ENCODE data around the gene SPATA19.

Gene SPATA19

GRCh38 chr11:133811850-133812685, 33.2 kb downstream of the SPATA19 start:
- Mint-ChIP-seq H3K9me3 (no peaks in the 10 kb centered on the region), H3K27me3 (peaks cover 18% of the 10 kb centered on the region), H3K4me3 (no peak overlapping the region), H3K4me1 (no peaks in the 10 kb centered on the region), H3K27ac (peak overlapping the region in 1 of 2 donors; percentile 14)
- DNase-seq (no peak), ATAC-seq (no peak)

- H3K9me3 Mint-ChIP-seq = no peaks in the 10 kb centered on the region
- H3K27ac Mint-ChIP-seq = no peak overlapping the region
- H3K27me3 Mint-ChIP-seq = peaks cover 12% of the 10 kb centered on the region
- H3K4me3 Mint-ChIP-seq = no peak overlapping the region
- no peak for DNase-seq
- ATAC-seq = no peak
- H3K4me1 Mint-ChIP-seq = no peaks in the 10 kb centered on the region
Observed at GRCh38 chr11:133810766-133811165, 34.5 kb downstream of the SPATA19 start.

GRCh38 chr11:133809569-133810491, 35.5 kb downstream of the SPATA19 start:
- Mint-ChIP-seq H3K27ac (no peak overlapping the region), H3K4me3 (no peak overlapping the region), H3K9me3 (no peaks in the 10 kb centered on the region), H3K4me1 (no peaks in the 10 kb centered on the region), H3K27me3 (peaks cover 12% of the 10 kb centered on the region)
- ATAC-seq = no peak
- no peak for DNase-seq

- Mint-ChIP-seq H3K27me3 (peaks cover 12% of the 10 kb centered on the region), H3K4me1 (no peaks in the 10 kb centered on the region)
- ATAC-seq = no peak
Observed at GRCh38 chr11:133808393-133809140, 36.7 kb downstream of the SPATA19 start.

DNA sequence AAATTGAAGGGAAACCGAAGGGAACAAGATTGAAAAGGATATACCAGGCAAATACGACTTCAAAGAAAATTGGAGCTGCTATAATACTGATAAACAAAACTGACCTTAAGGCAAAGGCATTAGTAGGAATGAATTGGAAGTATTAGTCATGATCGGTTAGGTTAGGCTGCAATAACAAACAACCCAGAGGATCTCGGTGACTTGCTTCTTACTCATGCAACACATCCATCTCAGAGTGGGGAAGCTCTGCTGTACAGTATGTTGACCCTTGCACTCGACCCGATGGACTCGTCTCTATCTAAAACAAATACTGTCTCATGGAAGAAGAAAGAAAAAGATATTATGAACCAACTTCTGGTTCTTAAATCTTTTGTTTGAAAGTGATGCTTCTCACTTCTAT, 42.3 kb downstream of the SPATA19 start:
- DNase-seq = no peak
- ATAC-seq = no peak
- H3K27me3 Mint-ChIP-seq = no peaks in the 10 kb centered on the region
- H3K9me3 Mint-ChIP-seq = no peaks in the 10 kb centered on the region
- H3K27ac Mint-ChIP-seq = no peak overlapping the region
- H3K4me1 Mint-ChIP-seq = no peaks in the 10 kb centered on the region
- no peak overlapping the region for H3K4me3 Mint-ChIP-seq

More at GRCh38 chr11:133808393-133809140, 36.7 kb downstream of the SPATA19 start:
- DNase-seq = no peak
- no peak overlapping the region for H3K27ac Mint-ChIP-seq
- H3K9me3 Mint-ChIP-seq = no peaks in the 10 kb centered on the region
- H3K4me3 Mint-ChIP-seq = no peak overlapping the region

GRCh38 chr11:133801356-133801755, 44.0 kb downstream of the SPATA19 start:
- no peak for DNase-seq

GRCh38 chr11:133800666-133801065, 44.6 kb downstream of the SPATA19 start:
- Mint-ChIP-seq H3K4me3 (no peak overlapping the region), H3K27ac (no peak overlapping the region), H3K9me3 (peaks cover 0 to 2% of the 10 kb centered on the region in 2 donors), H3K4me1 (no peaks in the 10 kb centered on the region), H3K27me3 (no peaks in the 10 kb centered on the region)
- ATAC-seq (no peak), DNase-seq (no peak)

More at GRCh38 chr11:133801356-133801755, 44.0 kb downstream of the SPATA19 start:
- H3K27ac Mint-ChIP-seq = no peak overlapping the region
- H3K9me3 Mint-ChIP-seq = no peaks in the 10 kb centered on the region
- ATAC-seq = no peak
- no peak overlapping the region for H3K4me3 Mint-ChIP-seq
- H3K27me3 Mint-ChIP-seq = no peaks in the 10 kb centered on the region
- H3K4me1 Mint-ChIP-seq = no peaks in the 10 kb centered on the region

GRCh38 chr11:133797554-133797953, 47.8 kb downstream of the SPATA19 start:
- DNase-seq = no peak
- Mint-ChIP-seq H3K4me3 (no peak overlapping the region), H3K27ac (no peak overlapping the region)

DNA sequence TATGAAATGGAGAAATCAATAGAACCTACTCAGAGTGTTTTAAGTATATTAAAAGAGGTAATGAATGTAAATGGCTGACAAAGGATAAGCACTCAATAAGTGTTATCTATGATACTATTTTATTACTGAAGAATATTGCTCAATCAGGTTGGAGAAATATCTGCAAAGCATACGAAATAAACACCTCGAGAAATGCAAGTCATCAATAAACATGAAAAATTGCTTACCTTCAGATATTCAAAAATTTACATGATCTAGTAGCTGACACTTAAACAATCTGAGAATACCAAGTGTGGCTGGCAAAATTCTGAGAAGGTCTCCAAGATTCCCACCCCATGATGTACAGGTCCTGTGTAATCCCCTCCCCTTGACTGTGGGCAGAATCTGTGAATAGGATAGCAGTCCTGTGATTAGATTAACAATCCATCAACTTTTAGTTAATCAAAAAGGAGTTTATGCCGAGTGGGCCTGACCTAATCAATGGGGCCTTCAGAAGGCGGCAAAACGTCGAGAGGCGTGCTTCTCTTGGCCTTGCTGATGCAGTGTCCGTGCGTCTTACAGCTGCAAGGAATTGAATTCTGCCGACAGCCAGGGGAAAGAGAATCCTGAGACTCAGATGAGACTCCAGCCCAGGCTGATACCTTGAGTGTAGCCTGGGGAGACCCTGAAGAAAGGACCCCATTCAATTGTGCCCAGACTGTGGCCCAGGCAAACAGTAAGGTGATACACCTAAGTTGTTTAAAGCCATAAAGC, 49.1 kb downstream of the SPATA19 start:
- no peak overlapping the region for H3K4me3 Mint-ChIP-seq

More at GRCh38 chr11:133797554-133797953, 47.8 kb downstream of the SPATA19 start:
- peaks cover 22% of the 10 kb centered on the region for H3K27me3 Mint-ChIP-seq
- peaks cover 16 to 22% of the 10 kb centered on the region in 2 donors for H3K9me3 Mint-ChIP-seq
- no peak for ATAC-seq
- H3K4me1 Mint-ChIP-seq = no peaks in the 10 kb centered on the region

GRCh38 chr11:133795088-133795487, 50.2 kb downstream of the SPATA19 start:
- Mint-ChIP-seq H3K9me3 (peaks cover 16 to 22% of the 10 kb centered on the region in 2 donors), H3K4me1 (no peaks in the 10 kb centered on the region), H3K4me3 (no peak overlapping the region), H3K27ac (no peak overlapping the region), H3K27me3 (peaks cover 44% of the 10 kb centered on the region)
- no peak for ATAC-seq
- DNase-seq = no peak

More for the DNA sequence above, 49.1 kb downstream of the SPATA19 start:
- Mint-ChIP-seq H3K4me1 (no peaks in the 10 kb centered on the region), H3K9me3 (peaks cover 16 to 22% of the 10 kb centered on the region in 2 donors), H3K27me3 (peaks cover 33% of the 10 kb centered on the region), H3K27ac (no peak overlapping the region)
- DNase-seq (no peak), ATAC-seq (no peak)

DNA sequence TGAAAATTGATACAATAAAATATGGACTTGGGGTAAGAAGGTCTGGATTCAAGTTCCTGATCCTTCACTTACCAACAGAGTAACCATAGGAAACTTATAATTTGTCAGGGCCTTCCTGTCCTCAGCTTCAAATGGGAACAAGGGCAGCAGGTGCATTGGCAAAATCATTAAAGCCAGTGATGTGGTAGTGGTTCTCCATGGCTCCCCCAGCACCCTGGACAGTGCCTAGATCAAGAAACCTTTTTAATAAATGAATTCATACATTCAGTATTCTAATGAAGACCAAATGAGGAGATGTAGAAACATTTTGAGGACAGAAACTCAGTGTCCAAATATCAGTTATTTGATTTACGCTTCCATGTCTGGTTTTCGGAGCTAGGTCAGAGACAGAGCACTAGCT, 51.1 kb downstream of the SPATA19 start:
- ATAC-seq (no peak), DNase-seq (no peak)
- peaks cover 16 to 22% of the 10 kb centered on the region in 2 donors for H3K9me3 Mint-ChIP-seq
- no peak overlapping the region for H3K4me3 Mint-ChIP-seq
- H3K27me3 Mint-ChIP-seq = peaks cover 46% of the 10 kb centered on the region
- H3K4me1 Mint-ChIP-seq = no peaks in the 10 kb centered on the region
- no peak overlapping the region for H3K27ac Mint-ChIP-seq

DNA sequence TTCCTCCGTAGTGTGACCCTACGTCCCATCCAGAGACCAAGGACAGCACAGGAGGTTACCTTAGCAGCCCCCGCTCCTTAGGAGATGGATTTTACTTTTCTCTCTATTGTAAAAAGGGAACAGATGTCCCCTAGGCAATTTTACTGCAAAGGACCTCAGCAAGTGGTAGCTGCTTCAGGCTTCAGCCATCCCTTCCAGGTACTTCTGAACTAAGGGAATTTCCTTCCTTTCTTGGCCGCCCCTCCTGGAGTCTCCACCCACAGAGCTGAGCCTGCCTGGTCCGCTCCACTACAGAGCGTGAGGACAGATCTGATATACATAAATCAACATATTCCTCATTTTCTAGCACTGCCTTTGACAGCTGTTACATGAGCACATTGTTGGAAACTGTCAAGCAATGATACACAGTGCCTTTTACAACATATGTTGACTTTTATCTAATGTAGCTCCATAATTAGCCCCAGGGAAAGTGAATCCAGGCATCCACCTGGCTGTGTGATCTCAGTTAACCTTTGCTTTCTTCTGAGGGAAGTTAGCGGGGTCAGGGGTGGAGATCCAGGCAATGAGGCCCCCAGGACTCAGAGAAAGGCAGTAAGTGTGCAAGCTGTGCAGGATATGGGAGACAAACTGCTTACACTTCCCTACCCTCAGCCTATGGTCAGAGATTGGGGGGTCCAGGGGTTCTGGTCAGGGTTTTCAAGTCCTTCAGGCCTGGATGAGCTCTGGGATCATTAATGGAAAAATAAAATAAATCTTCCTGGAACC, 51.9 kb downstream of the SPATA19 start:
- H3K4me1 Mint-ChIP-seq = no peaks in the 10 kb centered on the region
- peak overlapping the region; percentile 38 to 48 for H3K27ac Mint-ChIP-seq
- ATAC-seq (no peak), DNase-seq (no peak)
- peaks cover 16 to 22% of the 10 kb centered on the region in 2 donors for H3K9me3 Mint-ChIP-seq
- peaks cover 53% of the 10 kb centered on the region for H3K27me3 Mint-ChIP-seq
- H3K4me3 Mint-ChIP-seq = no peak overlapping the region

DNA sequence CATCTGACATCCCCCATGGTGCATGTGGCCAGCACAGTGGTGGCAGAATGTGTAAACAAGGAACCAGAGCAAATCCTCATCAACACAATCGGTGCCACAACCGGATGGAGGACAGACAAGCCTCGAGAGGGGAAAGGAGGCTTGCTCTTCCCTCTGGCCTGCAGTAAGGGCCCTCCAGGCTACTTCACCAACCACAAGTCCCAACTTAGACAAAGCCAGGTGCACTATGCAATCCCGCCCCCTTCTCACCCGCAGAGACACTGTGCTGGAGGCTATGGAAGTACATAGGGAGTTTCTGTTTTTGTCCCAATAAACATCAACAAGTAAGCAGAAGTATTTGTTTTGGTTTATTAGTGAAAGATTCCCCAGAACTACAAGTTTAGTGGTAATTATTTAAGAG, 54.3 kb downstream of the SPATA19 start:
- no peak for DNase-seq
- ATAC-seq = no peak
- H3K27me3 Mint-ChIP-seq = peaks cover 78% of the 10 kb centered on the region

More for the DNA sequence above, 54.3 kb downstream of the SPATA19 start:
- Mint-ChIP-seq H3K27ac (no peak overlapping the region), H3K9me3 (peaks cover 16 to 22% of the 10 kb centered on the region in 2 donors), H3K4me3 (no peak overlapping the region), H3K4me1 (peaks cover 8% of the 10 kb centered on the region)
